HG03469 (cell line): Measurements from ENCODE around the gene TRIM67.
A peak's percentile ranks its signal among the peaks of the same experiment; 100 is the strongest.

Experiments
- ATAC-seq: cut with Tn5 transposase; IDR thresholded peaks from one replicate; pipeline ENCODE4 v1.9.1; 2021; ENCODE audit warnings: mild to moderate bottlenecking, moderate library complexity, moderate number of reproducible peaks; ENCODE audit not compliant: unreplicated experiment

The TRIM67 gene

GRCh38 chr1:231231511-231231910 is 69.7 kb downstream of the TRIM67 start:
- no peak for ATAC-seq

- no peak for ATAC-seq
Observed at GRCh38 chr1:231232870-231233734, 71.2 kb downstream of the TRIM67 start.

- ATAC-seq = no peak
Observed at GRCh38 chr1:231233735-231234417, 72.0 kb downstream of the TRIM67 start.

- ATAC-seq = no peak
Observed at GRCh38 chr1:231234506-231234905, 72.6 kb downstream of the TRIM67 start.

GRCh38 chr1:231235526-231236207 is 73.8 kb downstream of the TRIM67 start:
- ATAC-seq = no peak

GRCh38 chr1:231236208-231236591 is 74.3 kb downstream of the TRIM67 start:
- ATAC-seq = no peak

GRCh38 chr1:231236938-231237337 is 75.1 kb downstream of the TRIM67 start:
- ATAC-seq = no peak

- no peak for ATAC-seq
Observed at GRCh38 chr1:231238298-231238697, 76.4 kb downstream of the TRIM67 start.

- ATAC-seq = no peak
Observed at GRCh38 chr1:231240531-231240882, 78.6 kb downstream of the TRIM67 start.

- ATAC-seq = peak; percentile 81
Observed at GRCh38 chr1:231240883-231241735, 79.3 kb downstream of the TRIM67 start, which contains the start of gene GNPAT. TSS of gene GNPAT (plus strand) at chr1:231241212. CDS start at chr1:231241379, 167 bp downstream.

GRCh38 chr1:231241750-231242149 is 79.9 kb downstream of the TRIM67 start:
- no peak for ATAC-seq

GRCh38 chr1:231242516-231243198 is 80.8 kb downstream of the TRIM67 start:
- no peak for ATAC-seq

GRCh38 chr1:231248778-231249177 is 86.9 kb downstream of the TRIM67 start:
- ATAC-seq = no peak

- no peak for ATAC-seq
Observed at GRCh38 chr1:231252336-231252735, 90.5 kb downstream of the TRIM67 start.

GRCh38 chr1:231260351-231260750 is 98.5 kb downstream of the TRIM67 start:
- no peak for ATAC-seq

GRCh38 chr1:231264642-231265041 is 102.8 kb downstream of the TRIM67 start:
- no peak for ATAC-seq

GRCh38 chr1:231265379-231265778 is 103.5 kb downstream of the TRIM67 start:
- ATAC-seq = no peak

GRCh38 chr1:231266811-231267322 is 105.0 kb downstream of the TRIM67 start:
- no peak for ATAC-seq
